HL-60 (cell line): Measurements from ENCODE around the gene SYNGR3.

Source experiments
- DNase-seq, 2 experiments: peaks; one replicate each; pipeline ENCODE4 v3.0.0-alpha.2; 2010 to 2020; ENCODE audit warnings: low read depth in 1 of 2, low spot score in 1 of 2
- H3K27ac ChIP-seq: fragments of 250-450 bp; sonication (Bioruptor Pico); replicated peaks from 2 replicates; pipeline ENCODE4 v1.5.1; 2020; ENCODE audit warnings: mild to moderate bottlenecking, moderate library complexity
- H3K27me3 ChIP-seq: fragments of 250-450 bp; sonication (Bioruptor Pico); 2 replicates; pipeline ENCODE4 v1.5.1; 2021; ENCODE audit warnings: mild to moderate bottlenecking, moderate library complexity; ENCODE audit not compliant: insufficient read depth, poor library complexity, severe bottlenecking
- H3K4me3 ChIP-seq: replicated peaks from 2 replicates; pipeline ENCODE4 v1.5.1; 2011; ENCODE audit warnings: mild to moderate bottlenecking, control low read depth, low read length; ENCODE audit not compliant: insufficient read depth
- CTCF ChIP-seq: IDR thresholded peaks from one replicate; pipeline ENCODE4 v1.5.1; 2011; ENCODE audit warnings: low read length, control low read depth, inconsistent platforms; ENCODE audit not compliant: insufficient read depth
- GABPA ChIP-seq: IDR thresholded peaks from 2 replicates; pipeline ENCODE4 v1.6.1; 2012; ENCODE audit warnings: low read depth
- POLR2AphosphoS5 ChIP-seq: IDR thresholded peaks from 2 replicates; pipeline ENCODE4 v1.6.1; 2012; ENCODE audit warnings: low read depth
- SPI1 ChIP-seq: IDR thresholded peaks from 2 replicates; pipeline ENCODE4 v1.6.1; 2012; ENCODE audit warnings: low read depth, mild to moderate bottlenecking, borderline replicate concordance
- TF ChIP-seq, protein P1 (sequence below): IDR thresholded peaks from 2 replicates; pipeline ENCODE4 v1.6.1; 2012; ENCODE audit warnings: low read depth; ENCODE audit not compliant: insufficient replicate concordance

Gene SYNGR3

DNA sequence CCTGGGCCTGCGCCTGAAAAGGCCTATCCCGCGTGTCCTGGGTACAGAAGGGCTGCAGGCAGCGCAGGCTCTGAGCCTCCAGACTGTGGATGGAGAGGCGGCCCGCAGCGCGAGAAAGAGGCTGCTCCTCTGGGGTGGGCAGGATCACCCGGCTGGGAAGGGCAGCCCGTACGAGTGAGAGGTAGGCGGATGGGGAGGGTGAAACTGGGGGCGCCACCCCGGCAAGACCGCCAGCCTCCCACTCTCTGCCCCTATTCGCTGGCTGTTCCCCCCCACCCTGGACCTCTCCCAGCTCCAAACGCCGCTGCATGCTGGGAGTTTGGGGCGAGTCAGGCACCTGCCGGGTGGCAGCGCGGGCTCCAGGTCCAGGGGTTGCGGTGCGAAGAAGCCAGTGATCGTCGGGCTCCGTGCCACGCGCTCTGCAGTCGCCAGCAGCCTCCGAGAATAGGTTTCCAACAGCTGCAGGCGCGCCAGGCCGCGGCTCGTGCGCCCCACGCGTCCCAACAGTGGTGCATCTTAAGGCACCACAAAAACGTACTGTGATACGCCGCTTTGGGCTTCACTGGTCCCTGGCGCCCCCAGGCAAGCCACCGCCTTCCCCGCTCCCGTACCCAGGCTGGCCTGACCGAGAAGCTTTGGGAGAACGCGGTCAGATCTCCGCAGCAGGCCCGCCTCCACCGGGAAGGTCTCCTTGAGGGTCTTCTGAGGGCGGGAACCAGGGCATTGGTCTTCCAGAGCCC lies 9.6 kb upstream of the SYNGR3 start:
- Histone ChIP-seq H3K27ac (no peak overlapping the region), H3K4me3 (no peak overlapping the region), H3K27me3 (peaks cover 29% of the 10 kb centered on the region)
- no peak for DNase-seq
- no peak for TF ChIP-seq SPI1
- TF ChIP-seq POLR2AphosphoS5 = peak; percentile 29; the same call in 1 of the 2 replicates

DNA sequence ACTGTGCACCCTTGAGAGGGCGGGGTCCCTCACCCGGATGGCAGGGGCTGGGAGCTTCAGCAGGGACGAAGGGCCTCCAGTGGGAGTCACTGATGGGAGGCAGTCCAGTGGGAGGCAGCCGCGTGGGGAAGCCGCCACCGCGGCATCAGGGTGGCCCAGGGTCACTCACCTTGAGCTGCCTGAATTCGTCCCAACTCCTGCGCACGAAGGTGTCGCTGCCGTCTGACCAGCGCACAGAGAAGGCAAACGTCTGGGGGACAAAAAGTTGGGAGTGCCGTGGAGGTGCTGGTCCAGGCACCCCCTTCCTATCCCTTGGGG lies 9.0 kb upstream of the SYNGR3 start:
- TF ChIP-seq POLR2AphosphoS5 (no peak), CTCF (no peak), GABPA (no peak), SPI1 (no peak)
- TF ChIP-seq, protein P1, sequence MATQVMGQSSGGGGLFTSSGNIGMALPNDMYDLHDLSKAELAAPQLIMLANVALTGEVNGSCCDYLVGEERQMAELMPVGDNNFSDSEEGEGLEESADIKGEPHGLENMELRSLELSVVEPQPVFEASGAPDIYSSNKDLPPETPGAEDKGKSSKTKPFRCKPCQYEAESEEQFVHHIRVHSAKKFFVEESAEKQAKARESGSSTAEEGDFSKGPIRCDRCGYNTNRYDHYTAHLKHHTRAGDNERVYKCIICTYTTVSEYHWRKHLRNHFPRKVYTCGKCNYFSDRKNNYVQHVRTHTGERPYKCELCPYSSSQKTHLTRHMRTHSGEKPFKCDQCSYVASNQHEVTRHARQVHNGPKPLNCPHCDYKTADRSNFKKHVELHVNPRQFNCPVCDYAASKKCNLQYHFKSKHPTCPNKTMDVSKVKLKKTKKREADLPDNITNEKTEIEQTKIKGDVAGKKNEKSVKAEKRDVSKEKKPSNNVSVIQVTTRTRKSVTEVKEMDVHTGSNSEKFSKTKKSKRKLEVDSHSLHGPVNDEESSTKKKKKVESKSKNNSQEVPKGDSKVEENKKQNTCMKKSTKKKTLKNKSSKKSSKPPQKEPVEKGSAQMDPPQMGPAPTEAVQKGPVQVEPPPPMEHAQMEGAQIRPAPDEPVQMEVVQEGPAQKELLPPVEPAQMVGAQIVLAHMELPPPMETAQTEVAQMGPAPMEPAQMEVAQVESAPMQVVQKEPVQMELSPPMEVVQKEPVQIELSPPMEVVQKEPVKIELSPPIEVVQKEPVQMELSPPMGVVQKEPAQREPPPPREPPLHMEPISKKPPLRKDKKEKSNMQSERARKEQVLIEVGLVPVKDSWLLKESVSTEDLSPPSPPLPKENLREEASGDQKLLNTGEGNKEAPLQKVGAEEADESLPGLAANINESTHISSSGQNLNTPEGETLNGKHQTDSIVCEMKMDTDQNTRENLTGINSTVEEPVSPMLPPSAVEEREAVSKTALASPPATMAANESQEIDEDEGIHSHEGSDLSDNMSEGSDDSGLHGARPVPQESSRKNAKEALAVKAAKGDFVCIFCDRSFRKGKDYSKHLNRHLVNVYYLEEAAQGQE = no peak
- DNase-seq = no peak
- Histone ChIP-seq H3K4me3 (no peak overlapping the region), H3K27me3 (peaks cover 29% of the 10 kb centered on the region), H3K27ac (no peak overlapping the region)

DNA sequence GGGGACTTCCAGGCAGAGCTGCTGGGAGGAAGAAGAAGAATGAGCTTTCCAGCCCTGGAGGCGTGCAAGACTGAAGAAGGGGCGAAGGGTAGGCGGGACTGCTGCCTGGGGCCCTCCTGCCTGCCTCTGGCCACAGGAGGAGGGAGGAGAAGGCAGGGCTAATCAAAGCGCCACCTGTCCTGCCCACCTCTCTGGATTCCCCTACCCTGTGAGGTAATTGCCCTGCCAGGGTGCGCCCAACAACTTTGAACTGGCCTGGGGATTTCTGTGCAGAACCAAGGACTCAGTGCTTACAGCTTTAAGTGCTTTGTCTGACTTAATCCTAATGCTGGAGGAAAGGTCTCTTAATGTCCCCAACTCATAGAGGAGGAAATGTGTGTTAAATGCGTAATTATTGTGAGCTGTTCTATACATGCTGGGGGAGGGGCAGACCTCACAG lies 8.4 kb upstream of the SYNGR3 start, which contains the start of gene NOXO1:
TSS of gene NOXO1 (minus strand) at position 72 of the 439 bp plus-strand sequence. CDS start 290 bp downstream, outside the sequence.
- Histone ChIP-seq H3K27me3 (peaks cover 29% of the 10 kb centered on the region), H3K27ac (no peak within 1 kb of the TSS), H3K4me3 (no peak within 1 kb of the TSS)
- TF ChIP-seq GABPA (no peak), SPI1 (no peak), POLR2AphosphoS5 (no peak), CTCF (no peak)
- TF ChIP-seq, protein P1 = no peak
- DNase-seq = no peak

- peaks cover 29% of the 10 kb centered on the region for H3K27me3 ChIP-seq
- no peak overlapping the region for H3K4me3 ChIP-seq
- TF ChIP-seq, protein P1 = no peak
- TF ChIP-seq GABPA (no peak), CTCF (no peak), SPI1 (no peak)
- no peak overlapping the region for H3K27ac ChIP-seq
- DNase-seq = no peak
Observed at GRCh38 chr16:1982013-1982433, 7.7 kb upstream of the SYNGR3 start.
